Measurements from ENCODE around the gene AP2M1. TPM values are rescaled to one million over a fixed set of nuclear protein-coding genes. Genes with fewer than 3 reads are reported as not detected.
A peak's percentile ranks its signal among the peaks of the same experiment; 100 is the strongest.
"Not testable (repeated sequence)": the region's sequence is repeated elsewhere in the genome, so short reads cannot be mapped to it uniquely, and the experiment has no call there.

AP2M1 gene
- total RNA-seq, 4 donors from 2014 or later = 110 to 132 (median 117) TPM

DNA sequence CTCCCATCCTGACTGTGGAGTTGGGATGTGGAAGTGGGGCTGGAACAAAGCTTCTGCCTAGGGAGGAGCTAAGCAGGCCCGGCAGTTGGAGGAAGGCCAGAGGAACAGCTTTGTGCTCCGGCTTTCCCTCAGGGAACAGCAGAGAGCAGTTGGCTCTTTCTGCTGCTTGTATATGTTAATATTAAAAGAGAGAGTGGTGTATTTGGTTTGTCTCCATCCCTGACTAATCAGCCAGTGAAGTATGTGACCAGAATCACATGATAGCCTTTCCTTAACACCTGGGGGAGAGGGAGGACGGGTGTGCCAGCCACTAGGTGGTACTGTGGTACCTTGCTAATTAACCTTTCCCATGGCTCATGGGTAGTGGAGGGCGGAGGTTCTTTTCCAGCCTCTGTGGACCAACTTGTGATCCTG, 29.5 kb upstream of the AP2M1 start:
- H3K9me3 ChIP-seq = no peaks in the 10 kb centered on the region
- no peaks in the 10 kb centered on the region for H3K27me3 ChIP-seq
- in situ Hi-C loops (cut with MboI; ENCODE audit: low sequenced_read_pairs in 4 of 4) = loop anchor here in 3 of 4 donors (10.0 to 25.0 kb wide), 3 partner anchors 92 to 258 kb away; partner anchors contain the start of genes PARL (in 3 of the 3), ALG3 (in 2 of the 3), EEF1AKMT4 (in 2 of the 3) and VWA5B2 (in 1 of the 3)
- intact Hi-C loops (cut with DNase I; ENCODE audit: low total_unique reads) = loop anchor here (2.0 kb wide), 2 partner anchors 42 to 104 kb away; partner anchors contain the start of genes ABCF3, ALG3 and EEF1AKMT4
- DNase-seq (peak; percentile 38 to 61), ATAC-seq (peak; percentile 73 to 81)
- no peak overlapping the region for H3K4me3 ChIP-seq
- peak overlapping the region; percentile 61 to 80 (median 72) for H3K27ac ChIP-seq
- H3K4me1 ChIP-seq = peaks cover 23 to 33% of the 10 kb centered on the region in 2 donors
- peaks cover 0 to 50% of the 10 kb centered on the region in 2 donors for H3K36me3 ChIP-seq
- TF ChIP-seq POLR2A (IDR thresholded peaks at IDR 0.05) = no peak
- TF ChIP-seq, protein P1, sequence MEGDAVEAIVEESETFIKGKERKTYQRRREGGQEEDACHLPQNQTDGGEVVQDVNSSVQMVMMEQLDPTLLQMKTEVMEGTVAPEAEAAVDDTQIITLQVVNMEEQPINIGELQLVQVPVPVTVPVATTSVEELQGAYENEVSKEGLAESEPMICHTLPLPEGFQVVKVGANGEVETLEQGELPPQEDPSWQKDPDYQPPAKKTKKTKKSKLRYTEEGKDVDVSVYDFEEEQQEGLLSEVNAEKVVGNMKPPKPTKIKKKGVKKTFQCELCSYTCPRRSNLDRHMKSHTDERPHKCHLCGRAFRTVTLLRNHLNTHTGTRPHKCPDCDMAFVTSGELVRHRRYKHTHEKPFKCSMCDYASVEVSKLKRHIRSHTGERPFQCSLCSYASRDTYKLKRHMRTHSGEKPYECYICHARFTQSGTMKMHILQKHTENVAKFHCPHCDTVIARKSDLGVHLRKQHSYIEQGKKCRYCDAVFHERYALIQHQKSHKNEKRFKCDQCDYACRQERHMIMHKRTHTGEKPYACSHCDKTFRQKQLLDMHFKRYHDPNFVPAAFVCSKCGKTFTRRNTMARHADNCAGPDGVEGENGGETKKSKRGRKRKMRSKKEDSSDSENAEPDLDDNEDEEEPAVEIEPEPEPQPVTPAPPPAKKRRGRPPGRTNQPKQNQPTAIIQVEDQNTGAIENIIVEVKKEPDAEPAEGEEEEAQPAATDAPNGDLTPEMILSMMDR (IDR thresholded peaks at IDR 0.05 in 4 of 5, conservative IDR thresholded peaks at IDR 0.05 in 1 of 5) = peak in 4 of 5 experiments; percentile 35 to 59 (median 53)

DNA sequence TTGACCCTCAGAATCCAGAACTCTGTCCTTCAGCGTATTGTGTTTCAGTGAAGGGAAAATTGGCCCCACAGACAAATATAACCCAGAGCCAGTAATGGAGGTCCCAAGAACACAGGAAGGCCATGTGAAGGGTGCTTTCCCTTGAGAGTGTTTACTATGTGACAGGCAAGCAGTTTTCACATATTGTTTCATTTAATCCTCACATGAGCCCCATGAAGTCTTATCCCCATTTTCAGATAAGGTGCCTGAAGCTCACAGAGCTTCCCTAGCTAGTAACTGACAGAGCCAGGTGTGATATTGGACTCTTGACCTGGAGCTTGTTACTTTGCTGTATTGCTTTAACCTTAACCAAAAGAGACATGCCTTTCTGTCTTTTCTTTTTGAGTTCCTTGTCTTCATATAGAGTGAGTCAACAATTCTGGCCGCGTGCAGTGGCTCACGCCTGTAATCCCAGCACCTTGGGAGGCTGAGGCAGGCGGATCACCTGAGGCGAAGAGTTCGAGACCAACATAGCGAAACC, 28.8 kb upstream of the AP2M1 start:
- intact Hi-C loops (cut with DNase I; ENCODE audit: low total_unique reads) = loop anchor here (2.0 kb wide), 2 partner anchors 41 to 103 kb away; partner anchors contain the start of genes ABCF3, ALG3 and EEF1AKMT4
- H3K27ac ChIP-seq = peak overlapping the region; percentile 61 to 80 (median 72)

DNA sequence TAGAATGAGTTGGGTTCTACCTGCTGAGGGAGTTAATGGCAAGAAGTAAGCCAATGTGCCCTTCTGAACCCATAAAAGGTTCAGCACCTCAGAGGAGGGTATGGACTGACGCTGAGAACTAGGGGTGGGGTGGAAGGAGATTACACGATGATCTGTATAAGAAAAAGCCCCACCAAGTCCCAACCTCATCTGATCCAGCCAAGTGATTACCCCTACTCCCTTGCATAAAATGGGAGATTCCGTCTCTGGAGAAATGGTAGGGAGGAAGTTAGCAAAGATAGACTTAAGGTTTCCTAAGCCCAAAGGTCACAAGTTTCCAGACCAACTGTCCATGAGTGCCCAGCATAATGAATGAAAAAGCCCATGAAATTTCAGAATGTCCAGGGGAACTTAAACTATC, 26.6 kb upstream of the AP2M1 start:
- Histone ChIP-seq H3K9me3 (no peaks in the 10 kb centered on the region), H3K27me3 (no peaks in the 10 kb centered on the region), H3K36me3 (peaks cover 0 to 20% of the 10 kb centered on the region in 2 donors), H3K27ac (no peak overlapping the region), H3K4me3 (no peak overlapping the region), H3K4me1 (peaks cover 23 to 33% of the 10 kb centered on the region in 2 donors)
- in situ Hi-C loops (cut with MboI; ENCODE audit: low sequenced_read_pairs in 4 of 4) = loop anchor here in 3 of 4 donors (10.0 to 25.0 kb wide), 3 partner anchors 89 to 261 kb away; partner anchors contain the start of genes PARL (in 3 of the 3), ALG3 (in 2 of the 3), EEF1AKMT4 (in 2 of the 3) and VWA5B2 (in 1 of the 3)
- ATAC-seq (no peak), DNase-seq (no peak)
- intact Hi-C loops (cut with DNase I; ENCODE audit: low total_unique reads) = no loop called here
- TF ChIP-seq, protein P1 (IDR thresholded peaks at IDR 0.05 in 4 of 5, conservative IDR thresholded peaks at IDR 0.05 in 1 of 5) = no peak
- TF ChIP-seq POLR2A (IDR thresholded peaks at IDR 0.05) = no peak

More for the DNA sequence above, 28.8 kb upstream of the AP2M1 start:
- no peaks in the 10 kb centered on the region for H3K27me3 ChIP-seq
- in situ Hi-C loops (cut with MboI; ENCODE audit: low sequenced_read_pairs in 4 of 4) = loop anchor here in 3 of 4 donors (10.0 to 25.0 kb wide), 3 partner anchors 91 to 259 kb away; partner anchors contain the start of genes PARL (in 3 of the 3), ALG3 (in 2 of the 3), EEF1AKMT4 (in 2 of the 3) and VWA5B2 (in 1 of the 3)
- H3K36me3 ChIP-seq = peaks cover 0 to 43% of the 10 kb centered on the region in 2 donors
- no peaks in the 10 kb centered on the region for H3K9me3 ChIP-seq
- TF ChIP-seq POLR2A (IDR thresholded peaks at IDR 0.05) = no peak
- TF ChIP-seq, protein P1 (IDR thresholded peaks at IDR 0.05 in 4 of 5, conservative IDR thresholded peaks at IDR 0.05 in 1 of 5) = no peak
- H3K4me3 ChIP-seq = no peak overlapping the region
- H3K4me1 ChIP-seq = peaks cover 23 to 33% of the 10 kb centered on the region in 2 donors
- ATAC-seq (no peak), DNase-seq (no peak)

DNA sequence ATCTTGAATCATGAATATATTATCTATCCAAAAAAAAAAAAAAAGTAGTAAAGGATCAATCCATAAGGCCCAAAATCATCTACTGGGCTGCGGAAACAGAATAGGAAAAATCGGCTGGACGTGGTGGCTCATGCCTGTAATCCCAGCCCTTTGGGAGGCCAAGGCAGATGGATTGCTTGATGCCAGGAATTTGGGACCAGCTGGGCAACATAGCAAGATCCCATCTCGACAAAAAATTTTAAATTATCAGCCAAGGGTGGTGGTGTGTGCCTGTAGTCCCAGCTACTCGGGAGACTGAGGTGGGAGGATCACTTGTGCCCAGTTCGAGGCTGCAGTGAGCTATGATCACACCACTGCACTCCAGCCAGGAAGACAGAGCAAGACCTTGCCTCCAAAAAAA, 25.5 kb upstream of the AP2M1 start:
- Histone ChIP-seq H3K27ac (no peak overlapping the region), H3K4me1 (peaks cover 29 to 38% of the 10 kb centered on the region in 2 donors), H3K27me3 (no peaks in the 10 kb centered on the region), H3K36me3 (peaks cover 0 to 10% of the 10 kb centered on the region in 2 donors), H3K9me3 (no peaks in the 10 kb centered on the region), H3K4me3 (no peak overlapping the region)
- intact Hi-C loops (cut with DNase I; ENCODE audit: low total_unique reads) (no loop called here), in situ Hi-C loops (cut with MboI; ENCODE audit: low sequenced_read_pairs in 4 of 4) (loop anchor here in 3 of 4 donors (10.0 to 25.0 kb wide), 3 partner anchors 88 to 262 kb away; partner anchors contain the start of genes PARL (in 3 of the 3), ALG3 (in 2 of the 3), EEF1AKMT4 (in 2 of the 3) and VWA5B2 (in 1 of the 3))
- ATAC-seq (no peak), DNase-seq (no peak)
- TF ChIP-seq POLR2A (IDR thresholded peaks at IDR 0.05) = no peak
- TF ChIP-seq, protein P1 (IDR thresholded peaks at IDR 0.05 in 4 of 5, conservative IDR thresholded peaks at IDR 0.05 in 1 of 5) = no peak

DNA sequence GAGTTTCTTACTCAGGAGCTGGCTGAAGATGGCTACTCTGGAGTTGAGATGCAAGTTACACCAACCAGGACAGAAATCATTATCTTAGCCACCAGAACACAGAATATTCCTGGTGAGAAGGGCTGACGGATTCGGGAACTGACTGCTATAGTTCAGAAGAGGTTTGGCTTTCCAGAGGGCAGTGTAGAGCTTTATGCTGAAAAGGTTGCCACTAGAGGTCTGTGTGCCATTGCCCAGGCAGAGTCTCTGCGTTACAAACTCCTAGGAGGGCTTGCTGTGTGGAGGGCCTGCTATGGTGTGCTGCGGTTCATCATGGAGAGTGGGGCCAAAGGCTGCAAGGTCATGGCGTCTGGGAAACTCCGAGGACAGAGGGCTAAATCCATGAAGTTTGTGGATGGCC, 24.9 kb upstream of the AP2M1 start:
- in situ Hi-C loops (cut with MboI; ENCODE audit: low sequenced_read_pairs in 4 of 4) = loop anchor here in 3 of 4 donors (10.0 to 25.0 kb wide), 3 partner anchors 88 to 262 kb away; partner anchors contain the start of genes PARL (in 3 of the 3), ALG3 (in 2 of the 3), EEF1AKMT4 (in 2 of the 3) and VWA5B2 (in 1 of the 3)
- intact Hi-C loops (cut with DNase I; ENCODE audit: low total_unique reads); H3K4me3 ChIP-seq; H3K36me3 ChIP-seq; H3K9me3 ChIP-seq; ATAC-seq; H3K27me3 ChIP-seq; H3K27ac ChIP-seq; DNase-seq: not testable (repeated sequence)
- peaks cover 29 to 38% of the 10 kb centered on the region in 2 donors for H3K4me1 ChIP-seq

All from gastrocnemius medialis (tissue), 4 donors.